HG02852 (cell line): Measurements from ENCODE around the gene SEC24D.
"Not testable (repeated sequence)": the region's sequence is repeated elsewhere in the genome, so short reads cannot be mapped to it uniquely, and the experiment has no call there.

ENCODE experiments used
- ATAC-seq: cut with Tn5 transposase; IDR thresholded peaks from one replicate; pipeline ENCODE4 v1.9.1; 2021; ENCODE audit warnings: mild to moderate bottlenecking, moderate library complexity; ENCODE audit not compliant: unreplicated experiment

SEC24D gene

GRCh38 chr4:118814058-118814457 lies 21.9 kb downstream of the SEC24D start:
- no peak for ATAC-seq

- no peak for ATAC-seq
These were observed 22.4 kb downstream of the SEC24D start for GRCh38 chr4:118813561-118813960.

- ATAC-seq, result no peak
These were observed 24.1 kb downstream of the SEC24D start for GRCh38 chr4:118811832-118812231.

DNA sequence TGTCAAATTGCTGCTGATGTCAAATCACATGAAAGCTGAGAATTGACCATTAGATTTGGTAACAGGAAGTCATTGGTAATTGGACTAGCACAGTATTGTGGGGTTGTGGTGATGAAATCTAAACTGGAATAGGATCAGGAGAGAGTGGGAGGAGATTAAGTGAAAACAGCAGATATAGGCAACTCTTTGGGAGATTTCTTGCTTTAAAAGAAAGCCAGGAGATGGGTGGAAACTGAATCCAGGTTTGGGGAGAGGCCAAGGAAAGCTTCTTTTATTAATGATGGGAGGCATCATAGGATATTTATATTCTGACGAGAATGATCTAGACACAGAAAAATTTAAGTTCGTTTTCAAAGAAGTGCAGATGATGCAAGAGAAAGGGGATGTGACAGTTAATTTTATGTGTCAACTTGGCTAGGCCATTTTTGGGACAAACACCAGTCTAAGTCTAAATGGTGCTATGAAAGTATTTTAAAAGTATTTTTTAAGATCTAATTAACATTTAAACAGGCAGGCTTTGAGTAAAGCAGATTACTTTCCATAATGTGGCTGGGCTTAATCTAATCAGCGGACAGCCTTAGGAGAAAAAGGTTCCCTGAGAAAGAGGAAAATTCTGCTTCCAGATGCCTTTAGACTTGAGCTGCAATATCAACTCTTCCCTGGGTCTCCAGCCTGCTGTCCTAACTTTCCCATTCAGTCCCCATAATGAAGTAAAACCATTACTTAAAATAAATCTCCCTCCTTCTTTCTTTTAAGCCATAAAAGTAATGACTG lies 24.7 kb downstream of the SEC24D start:
- ATAC-seq, result no peak

GRCh38 chr4:118807659-118808058 lies 28.3 kb downstream of the SEC24D start:
- no peak for ATAC-seq

GRCh38 chr4:118803253-118803652 lies 32.7 kb downstream of the SEC24D start:
- no peak for ATAC-seq

GRCh38 chr4:118801895-118802575 lies 33.9 kb downstream of the SEC24D start:
- no peak for ATAC-seq

- ATAC-seq, result no peak
These were observed 36.5 kb downstream of the SEC24D start for GRCh38 chr4:118799231-118799942.

GRCh38 chr4:118798658-118799057 lies 37.3 kb downstream of the SEC24D start:
- ATAC-seq, result no peak

- no peak for ATAC-seq
These were observed 38.3 kb downstream of the SEC24D start for GRCh38 chr4:118797558-118798142.

DNA sequence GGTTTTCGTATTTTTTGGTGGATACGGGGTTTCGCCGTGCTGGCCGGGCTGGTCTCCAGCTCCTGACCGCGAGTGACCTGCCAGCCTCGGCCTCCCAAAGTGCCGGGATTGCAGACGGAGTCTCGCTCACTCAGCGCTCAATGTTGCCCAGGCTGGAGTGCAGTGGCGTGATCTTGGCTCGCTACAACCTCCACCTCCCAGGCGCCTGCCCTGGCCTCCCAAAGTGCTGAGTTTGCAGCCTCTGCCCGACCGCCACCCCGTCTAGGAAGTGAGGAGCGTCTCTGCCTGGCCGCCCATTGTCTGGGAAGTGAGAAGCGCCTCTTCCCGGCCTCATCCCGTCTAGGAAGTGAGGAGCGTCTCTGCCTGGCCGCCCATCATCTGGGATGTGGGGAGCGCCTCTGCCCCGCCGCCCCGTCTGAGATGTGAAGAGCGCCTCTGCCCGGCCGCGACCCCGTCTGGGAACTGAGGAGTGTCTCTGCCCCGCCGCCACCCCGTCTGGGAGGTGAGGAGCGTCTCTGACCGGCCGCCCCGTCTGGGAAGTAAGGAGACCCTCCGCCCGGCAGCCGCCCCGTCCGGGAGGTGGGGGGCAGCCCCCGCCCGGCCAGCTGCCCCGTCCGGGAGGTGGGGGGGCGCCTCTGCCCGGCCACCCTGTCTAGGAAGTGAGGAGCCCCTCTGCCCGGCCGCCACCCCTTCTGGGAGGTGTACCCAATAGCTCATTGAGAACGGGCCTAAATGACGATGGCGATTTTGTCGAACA lies 44.1 kb downstream of the SEC24D start:
- not testable (repeated sequence) for ATAC-seq

GRCh38 chr4:118790544-118790943 lies 45.4 kb downstream of the SEC24D start:
- no peak for ATAC-seq

GRCh38 chr4:118788911-118789310 lies 47.0 kb downstream of the SEC24D start:
- no peak for ATAC-seq

DNA sequence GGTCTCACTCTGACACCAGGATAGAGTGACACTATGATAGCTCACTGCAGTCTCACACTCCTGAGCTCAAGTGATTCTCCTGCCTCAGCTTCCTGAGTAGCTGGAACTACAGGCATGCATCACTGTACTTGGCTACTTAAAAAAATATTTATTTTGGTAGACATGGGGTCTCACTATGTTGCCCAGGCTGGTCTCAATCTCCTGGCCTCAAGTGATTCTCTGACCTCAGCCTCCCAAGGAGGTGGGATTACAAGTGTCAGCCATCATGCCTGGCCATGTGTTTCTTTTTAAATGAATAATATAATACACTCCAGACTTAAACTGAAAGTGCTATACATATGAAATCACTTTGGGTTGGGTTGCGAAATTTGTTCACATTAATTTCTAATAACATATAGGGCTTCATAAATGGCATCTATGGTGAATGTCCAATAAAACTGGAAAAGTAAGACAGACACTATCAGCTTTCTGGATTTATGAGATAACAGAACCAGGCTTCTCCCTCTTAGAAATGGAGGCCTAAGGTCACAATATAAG lies 48.0 kb downstream of the SEC24D start:
- ATAC-seq, result no peak

DNA sequence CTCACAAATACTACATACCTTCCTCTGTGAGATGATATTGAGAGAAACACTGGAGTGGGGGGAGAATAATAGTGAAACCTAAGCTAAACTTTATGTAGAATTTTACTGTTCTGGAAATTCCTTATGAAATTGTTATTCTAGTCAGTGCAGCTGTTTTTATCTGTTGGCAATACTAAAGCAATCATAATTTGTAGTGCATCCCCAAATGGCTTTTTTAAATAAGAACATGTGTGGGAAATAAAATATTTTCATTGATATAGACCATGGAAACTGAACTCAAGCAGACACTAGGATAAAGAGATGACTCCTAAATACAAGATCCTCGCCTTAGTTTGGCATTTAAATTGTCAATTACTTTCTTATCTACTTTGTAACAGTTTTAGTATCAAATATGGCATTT lies 51.1 kb downstream of the SEC24D start:
- no peak for ATAC-seq

DNA sequence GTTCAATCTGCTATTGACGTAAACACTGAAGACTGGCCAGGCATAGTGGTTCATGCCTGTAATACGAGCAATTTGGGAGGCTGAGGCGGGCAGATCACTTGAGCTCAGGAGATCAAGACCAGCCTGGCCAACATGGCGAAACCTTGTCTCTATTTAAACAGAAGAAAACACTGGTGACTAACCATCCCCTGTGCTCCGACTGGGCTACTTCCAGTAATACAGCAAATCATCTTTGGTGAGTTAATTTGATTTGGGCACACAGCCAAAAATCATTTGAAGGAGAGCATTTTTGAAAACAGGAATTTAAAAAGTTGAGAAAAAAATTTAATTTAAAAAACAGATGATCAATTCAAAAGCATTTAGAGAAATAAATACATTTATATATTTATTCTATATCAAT lies 52.0 kb downstream of the SEC24D start:
- no peak for ATAC-seq

GRCh38 chr4:118782886-118783285 lies 53.0 kb downstream of the SEC24D start:
- ATAC-seq, result not testable (repeated sequence)

DNA sequence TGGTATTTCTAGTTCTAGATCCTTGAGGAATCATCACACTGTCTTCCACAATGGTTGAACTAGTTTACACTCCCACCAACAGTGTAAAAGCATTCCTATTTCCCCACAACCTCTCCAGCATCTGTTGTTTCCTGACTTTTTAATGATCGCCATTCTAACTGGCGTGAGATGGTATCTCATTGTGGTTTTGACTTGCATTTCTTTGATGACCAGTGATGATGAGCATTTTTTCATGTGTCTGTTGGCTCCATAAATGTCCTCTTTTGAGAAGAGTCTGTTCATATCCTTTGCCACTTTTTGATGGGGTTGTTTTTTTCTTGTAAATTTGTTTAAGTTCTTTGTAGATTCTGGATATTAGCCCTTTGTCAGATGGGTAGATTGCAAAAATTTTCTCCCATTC lies 58.3 kb downstream of the SEC24D start:
- not testable (repeated sequence) for ATAC-seq

DNA sequence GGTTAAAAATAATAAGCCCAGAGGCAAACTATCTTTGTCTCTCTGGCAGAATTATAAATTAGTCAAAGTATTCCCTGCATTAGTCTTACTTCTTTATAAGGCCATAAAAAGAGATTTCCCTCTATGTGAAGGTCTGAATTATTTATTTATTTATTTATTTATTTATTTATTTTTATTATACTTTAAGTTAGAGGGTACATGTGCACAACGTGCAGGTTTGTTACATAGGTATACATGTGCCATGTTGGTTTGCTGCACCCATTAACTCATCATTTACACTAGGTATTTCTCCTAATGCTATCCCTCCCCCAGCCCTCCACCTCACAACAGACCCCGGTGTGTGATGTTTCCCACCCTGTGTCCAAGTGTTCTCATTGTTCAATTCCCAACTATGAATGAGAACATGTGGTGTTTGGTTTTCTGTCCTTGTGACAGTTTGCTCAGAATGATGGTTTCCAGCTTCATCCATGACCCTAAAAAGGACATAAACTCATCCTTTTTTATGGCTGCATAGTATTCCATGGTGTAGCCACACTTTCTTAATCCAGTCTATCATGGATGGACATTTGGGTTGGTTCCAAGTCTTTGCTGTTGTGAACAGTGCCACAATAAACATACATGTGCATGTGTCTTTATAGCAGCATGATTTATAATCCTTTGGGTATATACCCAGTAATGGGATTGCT lies 58.8 kb downstream of the SEC24D start:
- not testable (repeated sequence) for ATAC-seq
